Muscle of leg (tissue), 11 donors: ENCODE results near the gene OPRPN. TPM values are rescaled to one million over a fixed set of nuclear protein-coding genes. Genes with fewer than 3 reads are reported as not detected.

Experiments used
- DNase-seq: peaks from one replicate; pipeline ENCODE4 v3.0.0; 2013
- H3K27ac ChIP-seq: one replicate; pipeline ENCODE4 v1.5.1; 2013; ENCODE audit warnings: mild to moderate bottlenecking, low read length, control low read depth
- H3K27me3 ChIP-seq: one replicate; pipeline ENCODE4 v1.6.1; 2013; ENCODE audit warnings: low read length; ENCODE audit not compliant: control insufficient read depth, insufficient read depth
- H3K36me3 ChIP-seq: one replicate; pipeline ENCODE4 v1.6.1; 2013; ENCODE audit warnings: low read length; ENCODE audit not compliant: control insufficient read depth, insufficient read depth
- H3K4me1 ChIP-seq: one replicate; pipeline ENCODE4 v1.6.1; 2013; ENCODE audit warnings: low read length; ENCODE audit not compliant: control insufficient read depth, insufficient read depth
- H3K4me3 ChIP-seq: one replicate; pipeline ENCODE4 v1.5.1; 2013; ENCODE audit warnings: low read length, control low read depth
- H3K9me3 ChIP-seq: replicated peaks from 2 replicates; pipeline ENCODE4 v1.6.1; 2013; ENCODE audit warnings: low read depth, low read length; ENCODE audit not compliant: control insufficient read depth
- WGBS: methylation state at CpG from one replicate; pipeline ENCODE4 v1.1.5; 2013; ENCODE audit warnings: missing lambda C conversion rate; ENCODE audit not compliant: insufficient coverage; 5-methylcytosine and 5-hydroxymethylcytosine counted together
- polyA plus RNA-seq, 8 donors: library from polyadenylated mRNA; unstranded; fragments of 120-200 nt; gene quantifications; one replicate each; pipeline versions ENCODE4 v1.2.1 to v1.2.3, GENCODE V29; 2013; ENCODE audit warnings: inconsistent platforms in 1 of 8, low replicate concordance in 1 of 8; ENCODE audit not compliant: insufficient read length in 8 of 8, insufficient read depth in 1 of 8
- total RNA-seq: library from RNA; stranded (reverse); fragments of 120-200 nt; gene quantifications from one replicate; pipeline ENCODE4 v1.2.4, GENCODE V29; 2013

Gene OPRPN
- total and polyA plus RNA-seq, 9 donors = not detected

DNA sequence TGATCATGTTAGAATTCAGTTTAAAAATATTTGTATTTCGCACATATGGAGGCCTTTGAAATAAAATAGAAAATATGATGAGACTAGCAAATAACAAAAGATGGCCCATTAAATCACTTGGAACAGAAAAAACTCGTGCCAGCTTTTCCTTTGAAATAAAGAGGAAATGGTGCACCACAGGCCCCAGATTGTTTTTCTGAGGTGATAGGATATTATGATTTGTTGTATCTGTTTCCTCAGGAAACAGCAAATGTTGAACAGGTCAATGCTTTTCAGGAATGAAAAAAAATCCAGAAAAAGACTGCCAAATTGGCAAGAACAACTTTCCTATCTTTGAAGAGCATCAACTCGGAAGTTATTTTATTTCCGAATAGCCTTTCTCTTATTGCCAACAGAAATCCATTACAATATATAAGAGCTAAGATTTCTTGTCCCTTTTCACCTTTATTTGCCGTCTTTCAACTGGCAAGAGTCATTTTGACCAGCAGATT, 15.0 kb upstream of the OPRPN start, which contains the start of gene SMR3B:
SMR3B (plus strand) TSS at position 441 of the 491 bp plus-strand sequence. CDS start 1,380 bp downstream, outside the sequence.
- no peak within 1 kb of the TSS for H3K4me3 ChIP-seq
- H3K27me3 ChIP-seq = no peaks in the 10 kb centered on the region
- 60% methylated on average over 1 of the region's 5 CpGs for WGBS
- H3K36me3 ChIP-seq = no peaks in the 10 kb centered on the region
- H3K9me3 ChIP-seq = no peaks in the 10 kb centered on the region
- H3K4me1 ChIP-seq = no peaks in the 10 kb centered on the region
- DNase-seq = no peak
- H3K27ac ChIP-seq = no peak within 1 kb of the TSS

DNA sequence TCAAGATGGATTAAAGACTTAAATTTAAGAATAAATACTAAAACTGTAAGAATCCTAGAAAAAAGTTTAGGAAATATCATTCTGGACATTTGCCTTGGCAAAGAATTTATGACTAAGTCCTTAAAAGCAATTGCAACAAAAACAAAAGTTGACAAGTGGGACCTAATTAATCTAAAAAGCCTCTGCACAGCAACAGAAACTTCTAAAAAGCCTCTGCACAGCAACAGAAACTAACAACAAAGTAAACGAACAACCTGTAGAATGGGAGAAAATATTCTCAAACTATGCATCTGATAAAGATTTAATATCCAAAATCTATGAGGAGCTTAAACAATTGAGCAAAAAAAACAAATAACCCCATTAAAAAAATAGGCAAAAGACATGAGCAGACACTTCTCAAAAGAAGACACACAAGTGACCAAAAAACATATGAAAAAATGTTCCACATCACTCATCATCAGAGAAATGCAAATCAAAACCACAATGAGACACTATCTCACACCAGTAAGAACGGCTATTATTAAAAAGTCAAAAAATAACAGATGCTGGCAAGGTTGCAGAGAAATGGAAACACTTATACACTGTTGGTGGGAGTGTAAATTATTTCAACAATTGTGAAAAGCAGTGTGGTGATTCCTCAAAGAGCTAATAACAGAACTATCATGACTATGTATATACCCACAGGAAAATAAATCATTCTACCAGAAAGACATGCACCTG, 5.5 kb upstream of the OPRPN start:
- H3K27ac ChIP-seq = no peak overlapping the region
- H3K36me3 ChIP-seq = no peaks in the 10 kb centered on the region
- no peaks in the 10 kb centered on the region for H3K9me3 ChIP-seq
- no peak overlapping the region for H3K4me3 ChIP-seq
- no peaks in the 10 kb centered on the region for H3K4me1 ChIP-seq
- no peaks in the 10 kb centered on the region for H3K27me3 ChIP-seq
- no CpG with 5 or more reads among the region's 2 CpGs for WGBS
- DNase-seq = no peak

DNA sequence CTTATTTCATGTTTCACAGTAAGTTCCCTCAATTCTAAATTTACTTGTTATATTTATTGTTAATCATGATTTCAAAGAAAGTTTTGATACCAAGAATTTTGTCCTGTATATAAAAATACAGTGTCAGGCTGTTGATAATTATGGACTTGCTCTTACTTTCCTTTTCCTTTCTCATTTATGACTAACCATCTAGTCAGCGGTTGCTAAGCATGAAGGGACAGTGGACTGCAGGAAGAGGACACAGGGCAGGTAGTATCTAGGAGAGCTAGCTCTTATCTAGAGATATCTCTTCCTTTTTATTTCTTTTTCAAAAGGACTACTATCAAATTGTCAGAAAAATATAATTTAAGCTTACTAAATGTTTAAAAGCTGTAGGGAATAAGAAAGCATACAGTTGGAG, 1.6 kb downstream of the OPRPN start:
- Histone ChIP-seq H3K27ac (no peak overlapping the region), H3K4me1 (no peaks in the 10 kb centered on the region), H3K4me3 (no peak overlapping the region), H3K9me3 (no peaks in the 10 kb centered on the region), H3K27me3 (no peaks in the 10 kb centered on the region), H3K36me3 (no peaks in the 10 kb centered on the region)
- WGBS = no CpG with 5 or more reads among the region's 1 CpG
- no peak for DNase-seq

DNA sequence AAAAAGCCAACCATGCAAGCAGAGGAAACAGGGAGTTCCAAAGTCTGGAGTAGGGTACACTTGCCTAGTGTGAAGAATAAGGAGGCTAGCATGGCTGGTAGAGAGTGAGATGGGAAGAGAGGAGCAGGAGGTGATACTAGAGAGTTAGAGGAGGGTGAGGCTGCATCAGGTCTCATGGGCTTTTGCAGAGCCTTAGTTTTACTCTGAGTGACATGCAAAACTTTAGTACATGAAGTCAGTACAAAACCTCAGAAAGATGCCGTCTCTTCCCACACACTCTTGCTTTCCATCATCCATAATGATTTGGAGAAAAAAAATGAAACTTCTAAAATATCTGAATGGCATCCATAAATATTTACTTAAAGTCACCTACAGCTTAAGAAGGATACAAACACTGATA, 5.0 kb downstream of the OPRPN start:
- H3K4me3 ChIP-seq = no peak overlapping the region
- WGBS = no CpG with 5 or more reads among the region's 1 CpG
- H3K27ac ChIP-seq = no peak overlapping the region
- no peak for DNase-seq
- no peaks in the 10 kb centered on the region for H3K36me3 ChIP-seq
- no peaks in the 10 kb centered on the region for H3K4me1 ChIP-seq
- H3K9me3 ChIP-seq = no peaks in the 10 kb centered on the region
- H3K27me3 ChIP-seq = no peaks in the 10 kb centered on the region

DNA sequence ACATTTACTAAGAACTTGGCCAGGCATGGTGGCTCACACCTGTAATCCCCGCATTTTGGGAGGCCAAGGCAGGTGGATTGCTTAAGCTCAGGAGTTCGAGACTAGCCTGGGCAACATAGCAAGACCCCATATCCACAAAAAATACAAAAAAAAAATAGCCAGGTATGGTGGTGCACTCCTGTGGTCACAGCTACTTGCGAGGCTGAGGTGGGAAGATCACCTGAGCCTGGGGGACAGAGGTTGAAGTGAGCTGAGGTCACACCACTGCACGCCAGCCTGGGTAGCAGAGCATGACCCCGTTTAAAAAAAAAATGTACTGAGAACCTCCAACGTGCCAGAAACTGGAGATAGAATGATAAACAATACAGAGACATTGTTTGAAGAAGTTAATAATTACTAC, 8.0 kb downstream of the OPRPN start:
- 80% methylated on average over 2 of the region's 6 CpGs for WGBS
- DNase-seq = no peak
- Histone ChIP-seq H3K36me3 (no peaks in the 10 kb centered on the region), H3K9me3 (no peaks in the 10 kb centered on the region), H3K27ac (no peak overlapping the region), H3K27me3 (no peaks in the 10 kb centered on the region), H3K4me1 (no peaks in the 10 kb centered on the region), H3K4me3 (no peak overlapping the region)

DNA sequence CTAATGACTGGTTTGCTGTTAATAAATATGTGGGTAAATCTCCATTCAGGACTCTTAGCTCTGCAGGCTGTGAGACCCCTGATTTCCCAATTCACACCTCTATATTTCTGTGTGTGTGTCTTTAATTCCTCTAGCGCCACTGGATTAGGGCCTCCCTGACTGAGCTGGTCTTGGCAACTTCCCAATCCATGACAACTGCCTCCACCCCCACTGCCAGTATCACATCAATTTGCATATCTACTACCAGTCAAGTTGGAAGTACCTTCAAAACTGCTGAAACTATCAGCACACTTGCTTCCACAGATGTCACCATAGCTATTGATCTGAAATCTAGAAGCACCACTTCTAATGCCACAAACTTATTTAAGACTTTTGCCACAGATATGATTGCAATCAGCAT, 27.6 kb downstream of the OPRPN start:
- H3K4me3 ChIP-seq = no peak overlapping the region
- no peaks in the 10 kb centered on the region for H3K27me3 ChIP-seq
- no peaks in the 10 kb centered on the region for H3K4me1 ChIP-seq
- no peak for DNase-seq
- H3K9me3 ChIP-seq = peaks cover 7% of the 10 kb centered on the region
- H3K36me3 ChIP-seq = no peaks in the 10 kb centered on the region
- WGBS = no CpG with 5 or more reads among the region's 1 CpG
- H3K27ac ChIP-seq = no peak overlapping the region

DNA sequence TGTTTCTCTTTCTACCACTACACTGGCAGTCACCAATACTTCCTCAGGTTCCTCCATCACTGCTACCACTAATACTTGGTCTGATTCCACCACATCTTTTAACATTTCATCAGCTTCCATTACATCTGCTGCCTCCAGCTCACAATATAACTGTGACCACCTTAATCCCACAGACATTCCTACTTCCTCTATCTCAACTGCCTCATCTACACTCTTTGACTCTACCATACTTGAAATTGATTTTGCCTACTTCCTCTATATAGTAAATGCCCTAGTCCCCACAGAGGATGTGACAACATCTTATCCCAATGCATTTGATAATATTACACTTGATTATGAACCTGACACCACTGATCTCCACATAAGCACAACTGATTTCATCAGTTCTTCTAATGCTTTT, 29.0 kb downstream of the OPRPN start:
- Histone ChIP-seq H3K36me3 (no peaks in the 10 kb centered on the region), H3K27me3 (no peaks in the 10 kb centered on the region), H3K4me1 (no peaks in the 10 kb centered on the region), H3K27ac (no peak overlapping the region), H3K4me3 (no peak overlapping the region), H3K9me3 (peaks cover 7% of the 10 kb centered on the region)
- DNase-seq = no peak

DNA sequence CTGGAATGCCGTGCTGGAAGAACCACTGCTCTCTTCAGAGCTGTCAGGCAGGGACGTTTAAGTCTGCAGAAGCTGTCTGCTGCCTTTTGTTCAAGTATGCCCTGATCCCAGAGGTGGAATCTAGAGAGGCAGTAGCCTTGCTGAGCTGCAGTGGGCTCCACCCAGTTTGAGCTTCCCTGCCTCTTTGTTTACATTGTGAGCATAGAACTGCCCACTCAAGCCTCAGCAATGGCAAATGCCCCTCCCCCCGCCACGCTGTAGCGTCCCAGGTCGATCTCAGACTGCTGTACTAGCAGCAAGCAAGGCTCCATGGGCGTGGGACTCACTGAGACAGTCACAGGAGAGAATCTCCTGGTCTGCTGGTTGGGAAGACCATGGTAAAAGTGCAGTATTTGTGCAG, 39.5 kb downstream of the OPRPN start:
- DNase-seq = no peak
- H3K27me3 ChIP-seq = no peaks in the 10 kb centered on the region
- no peaks in the 10 kb centered on the region for H3K36me3 ChIP-seq
- WGBS = 66% methylated on average over 6 of the region's 7 CpGs
- H3K4me3 ChIP-seq = no peak overlapping the region
- H3K27ac ChIP-seq = no peak overlapping the region
- no peaks in the 10 kb centered on the region for H3K9me3 ChIP-seq
- H3K4me1 ChIP-seq = no peaks in the 10 kb centered on the region

DNA sequence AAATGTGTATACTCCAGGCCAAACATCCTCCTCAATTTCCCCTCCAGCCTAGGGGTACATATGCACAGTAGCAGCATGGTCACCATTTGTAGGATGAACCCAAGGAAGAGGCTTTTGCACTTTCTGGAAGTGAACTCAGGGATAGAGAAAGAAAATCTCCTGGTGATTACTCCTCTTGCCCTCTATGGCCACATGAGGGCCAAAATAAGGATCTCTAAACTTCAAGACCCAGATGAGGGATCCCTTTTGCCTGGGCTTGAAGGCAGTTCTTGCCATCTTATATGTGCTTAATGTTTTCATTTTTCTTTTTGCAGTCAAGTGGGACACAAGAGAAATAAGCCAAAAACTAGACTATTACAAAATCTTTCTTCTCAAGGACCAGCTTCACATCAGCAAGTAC, 44.7 kb downstream of the OPRPN start:
- DNase-seq = no peak
- Histone ChIP-seq H3K36me3 (no peaks in the 10 kb centered on the region), H3K4me3 (no peak overlapping the region), H3K27ac (no peak overlapping the region), H3K9me3 (no peaks in the 10 kb centered on the region), H3K4me1 (no peaks in the 10 kb centered on the region), H3K27me3 (no peaks in the 10 kb centered on the region)

DNA sequence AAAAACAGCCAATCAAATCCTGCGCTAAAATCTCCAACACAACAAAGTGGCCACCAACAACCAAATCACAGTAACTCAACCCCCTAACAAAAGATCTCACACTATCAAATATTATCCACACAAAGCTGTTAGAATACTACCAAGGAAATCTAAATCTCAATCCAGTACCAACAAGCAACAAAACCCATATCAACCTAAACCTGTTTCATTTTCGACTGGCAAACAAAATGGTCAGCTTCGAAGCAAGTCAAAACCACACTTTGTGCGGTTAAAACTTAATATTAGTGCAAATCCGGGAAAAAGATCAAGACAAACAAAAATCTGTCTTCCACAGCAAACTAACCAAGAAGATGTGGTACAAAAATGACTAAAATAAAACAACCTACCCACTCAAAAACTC, 45.6 kb downstream of the OPRPN start:
- Histone ChIP-seq H3K4me1 (no peaks in the 10 kb centered on the region), H3K27me3 (no peaks in the 10 kb centered on the region), H3K4me3 (no peak overlapping the region), H3K27ac (no peak overlapping the region), H3K36me3 (no peaks in the 10 kb centered on the region), H3K9me3 (no peaks in the 10 kb centered on the region)
- whole genome bisulfite sequencing = 50% methylated on average over 1 of the region's 5 CpGs
- DNase-seq = no peak

DNA sequence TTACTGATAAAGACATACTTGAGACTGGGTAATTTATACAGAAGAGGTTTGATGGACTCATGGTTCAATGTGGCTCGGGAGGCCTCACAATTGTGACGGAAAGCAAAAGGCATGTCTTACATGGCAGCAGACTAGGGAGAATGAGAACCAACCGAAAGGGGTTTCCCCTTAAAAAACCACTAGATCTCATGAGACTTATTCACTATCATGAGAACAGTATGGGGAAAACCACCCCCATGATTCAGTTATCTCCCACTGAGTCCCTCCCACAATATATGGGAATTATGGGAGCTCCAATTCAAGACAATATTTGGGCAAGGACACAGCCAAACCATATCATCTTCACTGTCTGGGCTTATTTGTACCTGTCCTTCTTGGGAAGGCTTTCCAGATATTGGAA, 51.5 kb downstream of the OPRPN start:
- Histone ChIP-seq H3K27me3 (no peaks in the 10 kb centered on the region), H3K9me3 (peaks cover 2% of the 10 kb centered on the region), H3K36me3 (no peaks in the 10 kb centered on the region), H3K4me3 (no peak overlapping the region), H3K4me1 (no peaks in the 10 kb centered on the region), H3K27ac (no peak overlapping the region)
- WGBS = no CpG with 5 or more reads among the region's 3 CpGs
- DNase-seq = no peak
